HepG2 (cell line): ENCODE measurements around the gene ARHGDIA. TPM values are rescaled to one million over a fixed set of nuclear protein-coding genes. Genes with fewer than 3 reads are reported as not detected.

Experiments used
- CERS6 ChIP-seq: sonication (generic); formaldehyde crosslinking; IDR thresholded peaks from 2 replicates; pipeline ENCODE4 v1.5.0; 2020; ENCODE audit warnings: missing genetic modification reagents
- E2F5 ChIP-seq: sonication (generic); formaldehyde crosslinking; conservative IDR thresholded peaks from 2 replicates; pipeline ENCODE4 v1.4.0; 2020; ENCODE audit warnings: missing genetic modification reagents
- GTF2F1 ChIP-seq: fragments of 150-350 bp; IDR thresholded peaks from 2 replicates; pipeline ENCODE4 v1.6.1; 2014; ENCODE audit warnings: low read length
- HOXA3 ChIP-seq: sonication (generic); formaldehyde crosslinking; IDR thresholded peaks from 2 replicates; pipeline ENCODE4 v1.5.0; 2020; ENCODE audit warnings: missing genetic modification reagents
- ISL2 ChIP-seq: sonication (generic); formaldehyde crosslinking; IDR thresholded peaks from 2 replicates; pipeline ENCODE4 v1.5.0; 2020; ENCODE audit warnings: missing genetic modification reagents
- KLF16 ChIP-seq, 2 experiments: sonication (generic) in 1 of 2; formaldehyde crosslinking in 1 of 2; IDR thresholded peaks; 2 replicates each; pipeline versions ENCODE4 v1.6.1 to v1.8.0; 2016 to 2023; ENCODE audit warnings: missing genetic modification reagents in 2 of 2, missing compliant biosample characterization in 1 of 2
- MAFK ChIP-seq, 2 experiments: IDR thresholded peaks in 1 of 2; conservative IDR thresholded peaks in 1 of 2; 2 replicates each; pipeline ENCODE4 v1.6.1; 2011; ENCODE audit warnings: improper control_type of control experiment in 2 of 2, low read length in 2 of 2
- NFATC3 ChIP-seq: sonication (generic); formaldehyde crosslinking; IDR thresholded peaks from 2 replicates; pipeline ENCODE4 v1.5.1; 2020; ENCODE audit warnings: mild to moderate bottlenecking, missing genetic modification reagents
- NR2F1 ChIP-seq, 2 experiments: fragments of 450-650 bp in 1 of 2; formaldehyde crosslinking in 1 of 2; IDR thresholded peaks; 2 replicates each; pipeline versions ENCODE4 v1.5.0 to v1.6.1; 2016 to 2020; ENCODE audit warnings: mild to moderate bottlenecking in 1 of 2, missing compliant biosample characterization in 1 of 2, missing genetic modification reagents in 1 of 2, moderate library complexity in 1 of 2
- POLR2A ChIP-seq, 2 experiments: IDR thresholded peaks; 2 replicates each; pipeline ENCODE4 v1.6.1; 2011; ENCODE audit warnings: low read depth in 2 of 2, low read length in 2 of 2, mild to moderate bottlenecking in 1 of 2, moderate library complexity in 1 of 2; ENCODE audit not compliant: insufficient read depth in 1 of 2
- RFX3 ChIP-seq: IDR thresholded peaks from 2 replicates; pipeline ENCODE4 v1.6.1; 2016; ENCODE audit warnings: missing biosample characterization, missing genetic modification reagents
- RXRB ChIP-seq: IDR thresholded peaks from 2 replicates; pipeline ENCODE4 v1.6.1; 2016; ENCODE audit warnings: borderline replicate concordance, missing genetic modification reagents, missing compliant biosample characterization
- SNAPC2 ChIP-seq: sonication (generic); formaldehyde crosslinking; IDR thresholded peaks from 2 replicates; pipeline ENCODE4 v1.8.1; 2022; ENCODE audit warnings: mild to moderate bottlenecking, missing genetic modification reagents
- SNAPC5 ChIP-seq: sonication (generic); formaldehyde crosslinking; IDR thresholded peaks from 2 replicates; pipeline ENCODE4 v1.8.1; 2023; ENCODE audit warnings: mild to moderate bottlenecking, missing genetic modification reagents, borderline replicate concordance
- YEATS2 ChIP-seq: sonication (generic); formaldehyde crosslinking; IDR thresholded peaks from 2 replicates; pipeline ENCODE4 v1.4.0; 2020; ENCODE audit warnings: missing genetic modification reagents, borderline replicate concordance
- ZBTB4 ChIP-seq: sonication (generic); formaldehyde crosslinking; IDR thresholded peaks from 2 replicates; pipeline ENCODE4 v1.4.0; 2020; ENCODE audit warnings: missing genetic modification reagents, mild to moderate bottlenecking, borderline replicate concordance
- ZBTB7B ChIP-seq: sonication (generic); formaldehyde crosslinking; IDR thresholded peaks from 2 replicates; pipeline ENCODE4 v1.4.0; 2020; ENCODE audit warnings: missing genetic modification reagents
- ZNF414 ChIP-seq: sonication (generic); formaldehyde crosslinking; IDR thresholded peaks from 2 replicates; pipeline ENCODE4 v1.5.0; 2020; ENCODE audit warnings: missing genetic modification reagents
- ZNF546 ChIP-seq: sonication (generic); formaldehyde crosslinking; conservative IDR thresholded peaks from 2 replicates; pipeline ENCODE4 v1.8.1; 2023; ENCODE audit warnings: mild to moderate bottlenecking, missing genetic modification reagents
- ZNF850 ChIP-seq: sonication (generic); formaldehyde crosslinking; conservative IDR thresholded peaks from 2 replicates; pipeline ENCODE4 v1.9.0; 2021; ENCODE audit warnings: mild to moderate bottlenecking, missing genetic modification reagents
- ZNF879 ChIP-seq: sonication (generic); formaldehyde crosslinking; IDR thresholded peaks from 2 replicates; pipeline ENCODE4 v1.8.1; 2023; ENCODE audit warnings: missing genetic modification reagents
- polyA plus RNA-seq, 8 experiments: library from polyadenylated mRNA; depleted of rRNA in 3 of 8; stranded (reverse) in 7 of 8; unstranded in 1 of 8; fragments of >200 nt; fragmentation: Illumina TruSeq in 4 of 8; extraction: Trizol in 4 of 8; gene quantifications; 2 replicates each; pipeline versions ENCODE4 v1.2.1 to v1.2.3, GENCODE V29; 2011 to 2016; ENCODE audit warnings: low read depth in 4 of 8, missing spikeins in 1 of 8, mixed read lengths in 1 of 8; ENCODE audit not compliant: insufficient read depth in 1 of 8
- total RNA-seq, 5 experiments: library from RNA; depleted of rRNA; stranded (reverse); fragments of >200 nt; fragmentation: Illumina TruSeq; extraction: Trizol; gene quantifications; 2 replicates each; pipeline ENCODE4 v1.2.3, GENCODE V29; 2016; ENCODE audit warnings: low read depth in 1 of 5
- TF ChIP-seq, protein P1 (sequence below): sonication (generic); formaldehyde crosslinking; conservative IDR thresholded peaks from 2 replicates; pipeline ENCODE4 v1.8.1; 2023; ENCODE audit warnings: missing genetic modification reagents

Gene ARHGDIA
- total and polyA plus RNA-seq, 2 of the 13 experiments (the other 11 are each of a cell fraction or from before 2014, with no cell fraction given): 40.0 to 64.0 TPM

GRCh38 chr17:81871387-81872230, 472 bp upstream of the ARHGDIA start (continued):
- 0 out of 2 replicates have a peak, but pooled peaks have one; percentile 65 for TF ChIP-seq CERS6 (CRISPR knock-in tag)
- peak; percentile 62 for TF ChIP-seq E2F5
- TF ChIP-seq RFX3 (CRISPR knock-in tag): no peak
- peak in 1 of 2 experiments; percentile 10; a peak in 1 of 4 replicates for TF ChIP-seq NR2F1 (CRISPR knock-in tag; IDR thresholded peaks at IDR 0.05)
- TF ChIP-seq GTF2F1: peak; percentile 74; the same call in 1 of the 2 replicates
- TF ChIP-seq ZNF546 (CRISPR knock-in tag): peak; percentile 99
- 0 out of 2 replicates have a peak, but pooled peaks have one; percentile 47 for TF ChIP-seq ZBTB7B (CRISPR knock-in tag)
- peak; percentile 56; the same call in 1 of the 2 replicates for TF ChIP-seq SNAPC2 (CRISPR knock-in tag)
- peak; percentile 29; the same call in 1 of the 2 replicates for TF ChIP-seq ISL2
- no peak; the same call in 1 of the 2 replicates for TF ChIP-seq ZNF414 (CRISPR knock-in tag)
- no peak for TF ChIP-seq MAFK (conservative IDR thresholded peaks at IDR 0.05 in 1 of 2, IDR thresholded peaks at IDR 0.05 in 1 of 2; ENCODE audit: low read length in 2 of 2)
- peak; percentile 78; the same call in 1 of the 2 replicates for TF ChIP-seq NFATC3 (CRISPR knock-in tag)
- peak; percentile 94 for TF ChIP-seq ZNF879 (CRISPR knock-in tag)
- peak in 1 of 2 experiments; percentile 58; a peak in 2 of 4 replicates for TF ChIP-seq POLR2A (IDR thresholded peaks at IDR 0.05; ENCODE audit: insufficient read depth in 1 of 2, low read depth in 2 of 2, low read length in 2 of 2)
- TF ChIP-seq HOXA3: peak; percentile 98
- TF ChIP-seq, protein P1, sequence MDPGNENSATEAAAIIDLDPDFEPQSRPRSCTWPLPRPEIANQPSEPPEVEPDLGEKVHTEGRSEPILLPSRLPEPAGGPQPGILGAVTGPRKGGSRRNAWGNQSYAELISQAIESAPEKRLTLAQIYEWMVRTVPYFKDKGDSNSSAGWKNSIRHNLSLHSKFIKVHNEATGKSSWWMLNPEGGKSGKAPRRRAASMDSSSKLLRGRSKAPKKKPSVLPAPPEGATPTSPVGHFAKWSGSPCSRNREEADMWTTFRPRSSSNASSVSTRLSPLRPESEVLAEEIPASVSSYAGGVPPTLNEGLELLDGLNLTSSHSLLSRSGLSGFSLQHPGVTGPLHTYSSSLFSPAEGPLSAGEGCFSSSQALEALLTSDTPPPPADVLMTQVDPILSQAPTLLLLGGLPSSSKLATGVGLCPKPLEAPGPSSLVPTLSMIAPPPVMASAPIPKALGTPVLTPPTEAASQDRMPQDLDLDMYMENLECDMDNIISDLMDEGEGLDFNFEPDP (CRISPR knock-in tag): 0 out of 2 replicates have a peak, but pooled peaks have one; percentile 94
- peak; percentile 62 to 80; a peak in 2 of 4 replicates for TF ChIP-seq KLF16 (CRISPR knock-in tag; IDR thresholded peaks at IDR 0.05)
- TF ChIP-seq ZBTB4 (CRISPR knock-in tag): peak; percentile 98
- TF ChIP-seq ZNF850 (CRISPR knock-in tag): no peak
- TF ChIP-seq RXRB (CRISPR knock-in tag): peak; percentile 76
- no peak for TF ChIP-seq SNAPC5 (CRISPR knock-in tag)
- peak; percentile 82 for TF ChIP-seq YEATS2 (CRISPR knock-in tag)
